GF-D8 (cell line): ENCODE data around the gene ACTG1.

Experiments used
- DNase-seq: peaks from one replicate; lab custom pipeline; 2025; lab: John Stamatoyannopoulos, UW

ACTG1 gene

DNA sequence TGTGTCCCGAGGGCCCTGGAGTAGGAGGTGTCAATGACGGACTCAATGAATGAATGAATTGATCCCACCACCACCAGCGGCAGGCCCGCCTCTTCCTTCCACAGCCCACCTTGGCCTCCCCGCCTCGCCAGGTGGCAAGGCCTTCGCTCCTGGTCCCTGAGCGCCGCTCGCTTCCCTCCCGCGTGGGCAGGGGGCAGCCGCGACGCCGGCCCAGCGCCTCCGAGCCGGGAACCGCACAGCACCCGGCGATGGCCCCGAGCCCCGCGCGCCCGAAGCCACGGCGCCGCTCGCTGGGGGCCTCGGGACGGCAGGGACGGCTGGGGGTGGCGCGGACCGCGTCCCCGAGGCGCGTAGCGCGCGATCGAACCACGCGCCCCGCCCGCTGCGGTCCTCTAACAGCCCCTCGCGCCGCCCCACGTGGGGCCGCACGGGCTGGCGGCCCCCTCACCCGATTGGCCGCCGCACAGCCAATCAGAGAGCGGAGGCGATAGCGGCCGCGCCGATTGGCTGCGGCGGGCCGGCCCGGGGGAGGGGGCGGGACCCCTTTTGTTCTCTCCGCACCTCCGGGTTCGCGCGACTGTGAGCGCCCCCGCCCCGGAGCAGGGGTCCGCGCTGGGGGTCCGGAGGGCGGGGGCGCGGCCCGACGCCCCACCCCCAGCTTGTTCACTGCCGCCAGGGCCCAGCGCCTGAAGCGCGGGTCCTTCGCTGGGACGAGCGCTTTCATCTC, 31.4 kb downstream of the ACTG1 start:
- peak; percentile 57 for DNase-seq

DNA sequence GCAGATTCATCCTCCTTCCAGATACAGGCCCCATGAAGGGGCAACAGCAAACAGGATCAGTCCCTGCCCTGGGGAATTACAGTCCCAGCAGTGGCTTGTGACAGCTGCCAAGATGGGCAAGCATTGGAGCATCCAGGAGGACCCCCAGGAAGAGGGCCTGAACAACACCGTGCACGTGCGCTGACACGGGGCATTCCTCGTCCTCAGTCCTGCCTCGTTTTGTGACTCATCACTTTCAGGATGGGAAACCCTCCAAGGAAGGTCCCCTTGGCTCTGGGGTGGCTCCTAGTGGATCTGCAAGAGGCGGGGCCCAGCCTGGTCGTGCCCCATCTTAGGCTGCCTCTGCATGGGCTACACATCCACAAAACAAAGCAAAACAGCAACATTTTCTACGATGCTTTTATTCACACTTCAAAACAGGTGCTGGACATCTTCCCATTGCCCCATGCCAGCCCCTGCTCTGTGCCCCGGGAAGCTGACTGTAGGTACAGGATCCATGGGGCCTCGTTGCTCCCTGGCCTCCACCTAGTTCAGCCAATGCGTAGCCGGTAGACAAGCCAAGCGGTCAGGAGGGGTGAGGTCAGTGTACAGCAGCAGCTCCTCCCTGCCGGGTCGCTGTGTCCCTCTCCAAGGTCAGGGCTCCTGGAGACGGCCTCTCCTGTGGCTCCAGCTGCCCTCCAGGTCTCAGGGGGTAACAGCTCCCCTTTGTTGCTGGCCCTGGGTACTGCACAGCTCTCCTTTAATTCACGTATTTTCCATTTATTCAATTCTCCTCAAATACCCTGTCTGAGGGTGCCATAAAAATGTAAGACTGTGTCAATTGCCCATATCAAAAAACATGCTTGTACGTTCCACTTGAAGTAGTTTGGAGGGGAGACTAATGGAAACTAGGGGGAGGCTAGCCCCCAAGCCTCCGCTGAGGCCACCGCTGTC, 32.2 kb downstream of the ACTG1 start:
- peak; percentile 29 for DNase-seq

DNA sequence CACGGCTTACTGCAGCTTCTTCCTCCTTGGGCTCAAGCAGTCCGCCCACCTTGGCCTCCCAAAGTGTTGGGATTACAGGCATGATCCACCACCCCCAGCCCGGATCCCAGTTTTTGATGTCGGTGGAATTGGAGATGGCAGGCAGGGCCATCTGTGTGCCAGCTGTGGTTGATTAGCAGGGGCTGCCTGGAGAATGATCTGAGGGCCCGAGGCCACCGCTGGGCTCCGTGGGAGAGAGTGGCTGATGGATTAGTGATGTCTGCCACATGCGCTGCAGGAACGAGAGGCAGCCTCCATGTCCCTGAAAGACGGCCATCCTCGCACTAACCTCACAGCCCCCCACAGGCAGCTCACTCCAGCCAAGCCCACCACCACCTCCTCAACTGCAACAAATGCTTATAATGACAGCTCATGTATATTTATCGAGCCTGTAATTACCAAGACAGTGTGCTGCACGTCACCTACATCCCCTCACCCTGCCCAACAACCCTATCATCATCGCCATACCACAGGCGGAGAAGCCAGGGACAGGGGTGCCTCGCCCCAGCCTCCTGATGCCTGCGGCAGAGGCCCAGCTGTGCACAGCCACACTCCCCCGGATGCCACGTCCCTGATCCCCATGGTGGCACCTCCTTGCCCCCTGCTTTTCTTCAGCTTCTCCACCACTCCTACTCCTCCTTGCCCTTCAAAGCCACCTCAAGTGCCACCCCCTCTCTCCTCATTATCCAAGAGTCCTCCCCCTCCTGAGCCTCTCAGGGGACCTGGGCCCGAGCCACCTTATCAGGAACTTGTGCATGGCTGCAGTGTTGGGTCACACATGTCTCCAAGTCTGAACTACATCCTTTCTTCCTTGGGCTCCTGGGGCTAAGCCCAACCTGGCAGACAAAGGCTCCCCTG, 33.2 kb downstream of the ACTG1 start:
- DNase-seq, result no peak

DNA sequence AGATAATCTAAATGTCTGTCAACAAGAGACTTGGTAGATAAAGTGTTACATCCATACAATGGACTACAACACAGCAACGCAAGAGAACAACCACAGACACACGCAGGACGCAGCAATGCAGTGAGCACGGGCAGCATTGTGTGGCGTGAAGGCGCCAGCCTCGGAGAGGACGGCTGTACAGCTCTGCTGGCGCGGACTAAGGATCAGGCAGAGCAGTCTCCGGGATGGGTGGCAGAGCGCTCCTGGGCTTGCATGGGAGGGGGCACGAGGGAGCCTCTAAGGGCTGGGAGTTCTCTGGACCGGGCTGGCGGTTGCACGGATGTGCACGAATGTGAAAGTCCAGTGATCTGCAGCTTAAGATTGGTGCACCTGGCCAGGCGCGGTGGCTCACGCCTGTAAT, 34.5 kb downstream of the ACTG1 start:
- no peak for DNase-seq

DNA sequence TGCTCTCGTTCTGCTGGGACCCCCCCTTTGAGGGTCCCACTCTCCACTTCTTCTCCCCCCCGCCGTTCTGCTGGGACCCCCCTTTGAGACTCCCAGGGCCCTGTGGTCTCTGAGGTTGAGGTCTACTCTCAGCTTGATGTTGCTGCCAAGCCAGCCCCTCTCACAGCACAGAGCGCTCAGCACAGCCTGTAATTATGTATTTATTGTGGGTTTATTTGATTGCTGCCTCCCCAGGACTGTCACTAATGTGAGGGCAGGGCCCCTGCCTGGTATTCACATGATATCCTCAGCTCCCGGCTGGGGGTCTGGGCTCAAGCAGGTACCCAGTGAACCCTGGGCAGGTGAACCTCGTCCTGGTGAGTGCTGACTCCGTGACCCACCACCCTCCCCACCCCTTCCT, 35.4 kb downstream of the ACTG1 start:
- DNase-seq, result no peak

DNA sequence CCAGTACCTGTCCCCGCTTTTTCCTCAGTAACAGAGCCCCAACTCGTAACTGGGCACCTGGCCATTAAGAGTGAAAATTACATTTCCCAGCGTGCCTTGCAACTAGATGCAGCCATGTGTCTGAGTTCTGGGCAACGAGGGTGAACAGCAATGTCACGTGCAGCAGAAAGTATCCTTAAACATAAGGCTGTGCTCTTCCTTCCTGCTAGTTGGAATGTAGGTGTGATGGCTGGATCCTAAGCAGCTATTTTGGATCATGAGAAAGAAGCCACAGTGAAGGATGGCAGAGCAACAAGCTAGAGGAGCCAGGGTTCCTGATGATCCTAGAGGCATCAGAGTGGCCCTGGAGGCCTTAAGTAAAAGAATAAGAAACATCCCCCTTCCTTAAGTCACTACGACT, 36.0 kb downstream of the ACTG1 start:
- DNase-seq, result no peak

DNA sequence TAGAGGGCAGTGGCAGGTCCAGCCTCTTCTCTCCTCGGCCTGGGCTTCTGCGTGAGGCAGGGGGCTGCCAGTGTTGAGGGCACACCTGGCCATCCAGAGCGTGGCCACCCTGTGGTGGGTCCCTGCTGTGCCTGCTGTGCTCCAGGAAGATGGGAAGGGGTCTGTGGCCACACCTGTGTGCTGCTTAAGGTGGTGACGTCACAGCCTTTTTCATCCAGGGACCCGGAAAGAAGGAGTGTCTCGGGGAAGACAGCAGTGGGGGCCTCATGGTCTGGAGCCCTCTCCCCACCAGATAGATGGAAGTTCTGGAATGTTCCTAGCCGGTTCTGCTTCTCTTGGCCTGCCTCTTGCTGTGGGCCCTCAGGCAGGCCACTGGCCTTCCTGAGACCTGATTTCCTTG, 36.5 kb downstream of the ACTG1 start:
- no peak for DNase-seq

DNA sequence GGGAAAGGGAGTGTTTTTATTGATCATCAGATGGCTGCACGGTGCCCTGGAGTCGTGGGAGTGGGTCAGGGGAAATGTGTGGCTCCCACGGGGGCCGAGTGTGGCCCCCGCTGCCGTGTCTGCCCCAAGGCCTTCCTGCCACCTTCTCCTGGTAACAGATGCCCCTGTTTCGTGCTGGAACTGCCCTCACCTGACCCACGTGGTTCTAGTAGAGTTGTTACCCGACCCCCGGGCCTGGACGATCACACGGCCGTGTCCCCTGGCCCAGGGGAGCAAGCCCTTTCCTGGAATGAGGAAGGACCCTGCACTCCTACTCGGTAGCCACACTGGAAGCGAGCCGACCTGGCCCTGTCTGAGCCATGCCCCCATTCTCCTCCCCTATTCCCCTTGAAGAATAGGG, 37.6 kb downstream of the ACTG1 start:
- no peak for DNase-seq

DNA sequence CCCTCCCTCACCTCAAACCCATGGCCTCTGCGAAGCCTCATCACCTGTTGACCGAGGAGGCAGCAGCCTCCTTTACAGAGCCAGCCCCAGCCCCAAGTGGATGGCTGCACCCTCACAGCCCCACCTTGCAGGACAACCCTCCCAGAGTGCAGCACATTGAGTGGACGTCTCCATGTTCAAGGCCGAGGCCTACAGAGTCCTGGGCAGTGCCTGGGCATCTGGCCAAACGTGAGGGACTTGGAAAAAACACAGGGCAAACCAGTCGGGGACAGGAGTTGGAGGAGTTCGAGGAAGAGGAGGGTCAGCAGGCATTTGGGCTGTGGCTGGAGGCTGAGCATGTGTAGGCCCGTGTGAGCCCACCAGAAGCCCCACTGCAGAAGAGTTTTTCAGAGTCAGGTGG, 39.6 kb downstream of the ACTG1 start:
- DNase-seq, result no peak

DNA sequence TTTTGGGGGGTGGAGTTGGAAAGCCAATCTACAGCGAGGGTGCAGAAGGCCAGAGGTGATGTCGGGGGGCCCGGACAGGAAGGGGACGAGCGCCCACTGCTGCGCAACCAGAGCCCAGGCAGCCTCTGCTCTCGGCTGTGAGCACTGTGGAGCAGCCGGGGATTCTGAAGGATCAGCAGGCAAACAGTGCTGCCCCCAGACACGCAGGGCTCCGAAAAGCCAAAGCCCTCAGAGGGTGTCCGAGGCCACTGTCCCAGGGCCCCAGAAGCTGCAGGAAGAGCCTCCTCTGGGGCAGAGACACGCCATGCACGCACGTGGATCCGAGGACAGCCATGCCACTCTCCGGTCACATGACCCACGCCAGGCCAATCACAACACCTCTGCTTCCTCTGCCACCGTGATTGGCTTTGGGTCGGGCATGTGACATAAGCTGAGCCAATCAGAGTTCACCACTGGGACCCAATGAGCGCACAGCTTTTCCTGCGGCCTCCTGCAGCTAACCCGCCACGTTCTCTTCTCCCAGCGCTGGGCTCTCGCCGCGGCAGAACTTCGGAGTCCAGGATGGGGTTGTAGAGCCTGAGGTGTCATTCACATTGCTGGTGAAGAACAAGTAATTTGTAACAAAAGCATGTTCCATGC, 40.7 kb downstream of the ACTG1 start:
- no peak for DNase-seq

DNA sequence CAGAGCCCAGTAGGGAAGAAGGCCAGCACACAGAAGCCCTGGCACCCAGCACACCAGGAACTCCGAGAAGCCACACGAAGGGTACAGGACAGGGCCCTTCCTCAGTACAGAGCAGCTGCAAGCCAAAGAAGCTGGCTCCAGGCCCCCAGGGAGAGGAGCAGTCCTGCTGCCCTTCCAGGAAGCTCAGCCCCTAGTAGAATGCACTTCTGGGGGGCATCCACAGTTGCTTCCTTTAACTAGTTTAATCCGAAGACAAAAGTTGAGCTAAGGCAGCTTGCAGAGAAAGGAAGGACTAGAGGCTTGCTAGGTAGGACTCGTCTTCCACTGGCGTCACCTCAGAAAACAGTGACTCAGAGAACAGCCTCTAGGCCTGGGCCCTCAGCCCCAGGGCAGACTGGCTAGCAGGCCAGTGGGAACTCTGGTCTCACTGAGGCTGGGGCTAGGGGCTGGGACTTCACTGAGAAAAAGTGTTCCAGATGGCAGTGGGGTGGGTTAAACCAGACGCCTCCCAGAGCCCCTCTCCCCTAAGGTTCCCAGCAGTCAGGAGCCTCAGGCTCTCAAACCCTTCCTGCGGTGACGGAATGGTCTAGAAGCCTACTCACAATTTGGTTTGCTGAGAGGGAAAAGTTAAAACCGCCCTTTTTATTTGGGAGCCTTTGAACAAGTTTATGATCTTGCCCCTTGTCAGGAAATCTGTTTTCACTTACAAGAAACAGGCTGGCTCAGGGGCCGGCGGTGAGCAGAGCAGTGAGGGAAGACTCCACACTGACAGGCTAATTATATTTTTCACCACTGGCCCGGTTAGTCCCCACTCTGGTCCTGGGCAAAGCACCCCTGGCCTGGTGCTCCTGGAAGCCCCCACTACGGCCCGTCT, 41.4 kb downstream of the ACTG1 start:
- no peak for DNase-seq

DNA sequence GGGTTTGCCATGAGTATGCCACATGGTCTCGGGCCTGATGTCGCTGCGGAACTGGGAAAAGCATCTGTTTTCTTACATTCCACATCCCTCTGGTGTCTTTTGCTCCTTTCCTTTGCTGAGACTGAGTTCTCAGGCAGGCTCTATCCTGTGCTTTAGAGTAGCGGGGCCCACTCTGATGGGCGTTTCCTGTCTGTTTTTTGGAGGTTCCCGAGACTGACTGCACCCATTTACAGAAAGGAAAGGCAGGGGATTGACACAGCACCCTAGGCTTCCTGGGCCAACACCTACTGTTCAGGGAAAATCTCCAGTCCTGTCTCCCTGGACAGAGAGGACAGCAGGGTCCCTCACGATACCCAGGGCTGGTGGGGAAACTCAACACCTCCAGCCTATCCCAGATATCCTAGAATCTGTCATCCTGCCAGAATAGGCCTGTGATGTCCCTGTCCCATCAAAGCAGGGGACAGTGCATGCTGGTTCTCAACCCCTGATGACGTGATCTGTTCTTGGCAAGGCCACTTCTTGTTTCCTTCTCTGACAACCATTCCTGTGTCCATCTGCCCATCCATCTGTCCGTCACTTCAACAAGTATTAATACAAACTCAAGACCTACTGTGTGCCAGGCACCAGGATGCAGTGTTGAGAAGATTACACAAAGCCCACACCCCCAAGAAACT, 42.2 kb downstream of the ACTG1 start:
- no peak for DNase-seq

DNA sequence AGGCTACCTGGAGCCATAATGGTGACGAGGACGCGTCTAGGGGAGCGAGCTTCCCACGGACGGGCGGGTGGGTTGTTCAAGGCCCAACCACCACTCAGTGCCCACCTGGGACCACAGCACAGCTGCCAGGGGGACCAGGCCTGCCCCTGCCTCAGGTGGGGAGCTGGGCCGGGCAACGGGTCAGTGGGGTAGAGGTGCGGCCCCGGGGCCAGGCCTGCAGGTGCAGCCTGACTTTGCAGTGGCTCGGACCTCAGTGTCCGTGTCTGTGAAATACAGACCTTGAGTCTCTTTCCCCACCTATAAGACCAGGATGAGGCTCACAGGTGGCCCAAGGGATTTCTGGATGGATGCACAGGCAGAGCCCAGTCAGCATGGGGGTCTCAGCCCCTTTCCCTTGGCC, 43.3 kb downstream of the ACTG1 start:
- no peak for DNase-seq

DNA sequence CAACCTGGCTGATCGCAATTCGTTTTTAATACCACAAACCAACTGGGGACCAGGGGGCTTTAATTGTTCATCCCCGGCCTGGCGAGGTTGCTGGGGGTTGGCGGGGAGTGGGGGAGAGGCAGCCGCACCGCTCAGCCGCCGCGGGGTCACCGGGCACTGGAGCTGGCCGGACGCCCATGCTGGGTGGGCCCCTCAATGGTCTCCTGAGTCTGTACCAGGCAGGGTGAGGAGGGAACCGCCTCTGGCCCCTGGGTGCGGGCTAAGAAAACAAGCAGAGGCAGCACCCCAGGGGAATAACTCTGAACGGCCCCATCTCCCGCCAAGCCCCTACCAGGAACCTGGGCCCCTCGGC, 43.9 kb downstream of the ACTG1 start:
- no peak for DNase-seq

DNA sequence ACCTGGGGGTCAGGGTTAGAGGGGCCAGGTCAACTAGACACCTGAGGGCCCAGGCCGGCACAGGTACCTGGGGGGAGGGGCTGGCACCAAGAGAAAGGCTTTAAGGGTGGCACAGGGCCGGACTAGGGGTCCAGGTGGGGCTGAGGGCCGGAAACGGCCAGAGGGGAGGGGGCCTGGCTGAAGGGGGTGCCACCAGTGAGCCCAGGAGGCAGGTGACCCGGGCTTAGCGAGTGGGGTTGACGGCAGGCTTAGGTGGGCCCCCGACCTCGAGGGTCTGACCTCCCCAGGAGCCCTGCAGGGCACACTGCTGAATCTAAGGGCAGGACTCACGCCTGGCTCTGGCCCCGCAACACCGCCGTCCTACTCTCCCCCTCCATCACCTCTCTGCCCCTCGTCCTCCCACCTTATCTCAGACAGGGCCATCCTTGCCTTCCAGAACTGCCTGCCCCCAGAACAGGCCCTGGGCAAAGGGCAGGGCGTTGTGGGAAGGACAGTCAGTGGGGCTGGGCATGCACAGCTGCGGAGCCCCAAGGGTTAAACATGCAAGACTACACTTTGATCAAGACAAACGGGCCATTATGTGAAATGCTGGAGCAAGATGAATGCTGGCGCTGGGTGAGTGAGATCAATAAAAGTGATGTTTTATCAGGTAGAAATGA, 44.4 kb downstream of the ACTG1 start:
- DNase-seq, result no peak

DNA sequence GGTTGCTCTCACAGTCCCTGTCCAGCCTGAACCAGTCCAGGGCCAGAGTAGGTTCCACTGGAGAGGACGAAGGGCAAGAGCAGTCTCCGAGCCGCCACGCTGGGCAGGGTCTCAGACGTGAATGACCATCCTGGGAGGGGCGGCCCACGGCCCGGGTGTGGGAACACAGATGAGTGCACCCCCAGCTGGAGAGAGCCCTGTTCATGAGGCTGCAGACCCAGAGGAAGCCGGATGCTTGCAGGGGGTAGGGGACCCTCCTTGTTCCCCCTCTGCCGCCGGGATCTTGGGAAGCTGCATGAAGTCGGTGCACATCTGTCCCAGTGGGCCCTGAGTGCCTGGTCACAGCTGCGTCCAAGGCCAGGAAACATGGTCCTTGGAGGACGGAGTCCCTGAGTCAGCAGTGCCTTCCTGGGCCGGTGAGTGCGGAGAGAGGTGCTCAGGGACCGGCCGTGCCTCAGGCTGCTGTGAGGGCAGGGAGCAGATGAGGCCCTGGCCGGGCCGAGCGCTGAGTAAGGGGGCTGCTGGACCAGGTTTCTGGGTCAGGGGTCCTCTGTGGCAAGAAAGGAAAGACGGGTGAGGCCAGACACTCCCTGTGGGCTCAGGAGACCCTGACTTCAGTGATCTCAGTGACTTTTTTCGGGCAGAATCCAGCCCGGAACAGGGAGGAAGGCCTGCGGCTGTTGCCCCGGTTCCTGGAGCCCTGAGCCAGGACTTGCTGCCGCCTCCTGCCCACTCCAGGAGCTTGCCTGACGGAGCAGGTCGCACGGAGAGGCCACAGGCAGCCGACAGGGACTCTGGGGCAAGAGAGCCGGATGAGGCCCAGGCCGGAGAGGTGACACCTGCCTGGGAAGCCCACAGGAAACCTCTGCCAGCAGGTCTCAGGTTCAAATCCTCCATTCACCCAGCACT, 45.8 kb downstream of the ACTG1 start:
- no peak for DNase-seq

DNA sequence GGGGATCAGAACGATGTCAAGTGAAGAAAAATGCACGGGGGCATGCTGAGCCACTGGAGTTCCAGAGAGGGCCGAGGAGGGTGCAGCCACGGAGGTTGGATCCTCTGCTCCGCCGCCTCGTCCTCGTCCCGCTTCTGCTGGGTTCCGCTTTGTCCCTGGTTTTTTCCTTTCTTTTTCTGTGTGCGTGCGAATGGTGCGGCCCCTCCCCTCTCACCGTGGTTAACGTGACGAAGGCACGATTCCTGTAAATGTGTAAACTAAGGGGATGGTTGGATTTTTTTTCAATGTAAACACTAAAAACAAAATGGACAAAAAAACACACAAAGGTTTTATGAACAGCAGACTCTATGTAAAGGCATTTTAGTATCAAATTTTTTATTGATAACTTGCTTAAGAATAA, 46.7 kb downstream of the ACTG1 start:
- no peak for DNase-seq

DNA sequence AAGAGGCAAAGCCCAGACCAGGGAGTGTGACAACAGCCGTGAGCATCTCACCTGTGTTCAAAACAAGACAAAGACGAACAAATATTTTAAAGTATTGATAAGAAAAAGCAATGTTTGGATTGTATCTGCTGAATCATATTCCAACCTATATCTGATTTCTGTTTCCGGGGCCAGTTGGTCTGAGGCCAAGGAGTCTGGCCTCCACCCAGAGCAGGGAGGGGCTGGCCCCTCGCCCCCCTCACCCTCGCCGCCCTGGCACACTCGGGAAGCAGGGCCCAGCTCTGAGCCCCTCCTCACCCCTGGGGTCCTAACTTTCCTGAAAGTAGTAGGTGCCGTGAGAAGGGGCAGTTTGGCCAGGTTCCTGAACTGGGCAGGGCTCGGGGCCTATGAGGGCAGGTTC, 48.0 kb downstream of the ACTG1 start:
- DNase-seq, result no peak

DNA sequence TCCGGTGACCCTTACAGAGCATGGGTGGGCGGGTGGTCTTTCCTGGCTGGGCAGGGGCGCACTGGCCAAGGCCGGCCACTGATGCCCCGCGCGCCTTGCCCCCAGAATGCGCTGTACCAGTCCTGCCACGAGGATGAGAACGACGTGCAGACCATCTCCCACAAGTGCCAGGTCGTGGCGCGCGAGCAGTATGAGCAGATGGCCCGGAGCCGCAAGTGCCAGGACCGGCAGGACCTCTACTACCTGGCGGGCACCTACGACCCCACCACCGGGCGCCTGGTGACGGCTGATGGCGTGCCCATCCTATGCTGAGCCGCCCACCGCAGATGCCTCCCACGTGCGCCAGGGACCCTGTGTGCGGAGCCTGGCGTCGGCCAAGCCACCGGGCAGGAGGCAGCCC, 49.1 kb downstream of the ACTG1 start:
- DNase-seq, result no peak
